ENCODE measurements around the gene EHMT1. TPM values are rescaled to one million over a fixed set of nuclear protein-coding genes. Genes with fewer than 3 reads are reported as not detected.

The EHMT1 gene
- polyA plus RNA-seq, 3 donors = 10.1 to 46.5 (median 15.0) TPM

- Histone ChIP-seq H3K27me3 (ENCODE audit: control insufficient read depth in 2 of 2, insufficient read depth in 2 of 2, low read length in 2 of 2) (no peaks in the 10 kb centered on the region), H3K27ac (ENCODE audit: low read depth in 1 of 2, low read length in 2 of 2) (peak overlapping the region; percentile 80 to 82), H3K9me3 (replicated peaks in 1 of 2; ENCODE audit: control insufficient read depth in 1 of 2, insufficient read depth in 1 of 2, low read length in 2 of 2) (no peaks in the 10 kb centered on the region), H3K9ac (ENCODE audit: insufficient read depth, low read length, poor library complexity, severe bottlenecking) (peak overlapping the region; percentile 79), H3K79me2 (ENCODE audit: insufficient read depth, low read length) (peaks cover 57% of the 10 kb centered on the region), H4K20me1 (ENCODE audit: insufficient read depth, low read length) (peaks cover 49% of the 10 kb centered on the region), H3K4me1 (ENCODE audit: control insufficient read depth in 1 of 2, insufficient read depth in 2 of 2, low read length in 2 of 2) (peaks cover 71 to 74% of the 10 kb centered on the region in 2 donors), H3K4me2 (replicated peaks; ENCODE audit: extremely low read depth, low read length, poor library complexity, severe bottlenecking) (peak overlapping the region; percentile 99), H3K36me3 (replicated peaks in 1 of 2; ENCODE audit: control insufficient read depth in 1 of 2, insufficient read depth in 2 of 2, low read length in 2 of 2) (no peaks in the 10 kb centered on the region), H2AFZ (ENCODE audit: insufficient read depth, low read depth, low read length, poor library complexity, severe bottlenecking) (no peak overlapping the region), H3K4me3 (replicated peaks in 1 of 3; ENCODE audit: low read depth in 2 of 3, low read length in 3 of 3) (peak overlapping the region; percentile 41 to 93 (median 74))
- peaks cover 4 to 13% of the 10 kb centered on the region in 2 donors for H3K36me3 Mint-ChIP-seq
- peak in 2 of 3 donors; percentile 25 to 48 for DNase-seq
- 18% methylated on average over 11 of the region's 13 CpGs for WGBS (ENCODE audit: insufficient coverage)
- H3K4me1 Mint-ChIP-seq = peaks cover 72% of the 10 kb centered on the region
- peak overlapping the region; percentile 82 to 95 (median 91) for H3K27ac Mint-ChIP-seq
- intact Hi-C loops (cut with micrococcal nuclease) = loop anchor here (1.0 to 10.0 kb wide), 4 partner anchors 12 to 142 kb away; partner anchors contain the start of genes MRPL41 (in 1 of the 2) and PNPLA7 (in 1 of the 2)
- H3K9me3 Mint-ChIP-seq = no peaks in the 10 kb centered on the region
- peaks cover 0 to 10% (median 6%) of the 10 kb centered on the region in 3 donors for H3K27me3 Mint-ChIP-seq (ENCODE audit: low read depth in 3 of 3)
- peak overlapping the region; percentile 86 to 96 for H3K4me3 Mint-ChIP-seq
- TF ChIP-seq CTCF (IDR thresholded peaks at IDR 0.05) = no peak
Observed at GRCh38 chr9:137606734-137607138, 12.1 kb upstream of the EHMT1 start.

GRCh38 chr9:137607141-137607857 lies 11.5 kb upstream of the EHMT1 start:
- 18% methylated on average over 17 of the region's 17 CpGs for WGBS (ENCODE audit: insufficient coverage)
- H3K4me1 ChIP-seq (ENCODE audit: control insufficient read depth in 1 of 2, insufficient read depth in 2 of 2, low read length in 2 of 2) = peaks cover 71 to 74% of the 10 kb centered on the region in 2 donors
- intact Hi-C loops (cut with micrococcal nuclease) = loop anchor here (2.0 to 10.0 kb wide), 3 partner anchors 18 to 142 kb away; partner anchors contain the start of genes MRPL41 (in 1 of the 2) and PNPLA7 (in 1 of the 2)

More at GRCh38 chr9:137607141-137607857, 11.5 kb upstream of the EHMT1 start:
- H3K9me3 Mint-ChIP-seq = no peaks in the 10 kb centered on the region
- H2AFZ ChIP-seq (ENCODE audit: insufficient read depth, low read depth, low read length, poor library complexity, severe bottlenecking) = no peak overlapping the region
- peaks cover 63% of the 10 kb centered on the region for H3K79me2 ChIP-seq (ENCODE audit: insufficient read depth, low read length)
- no peaks in the 10 kb centered on the region for H3K27me3 ChIP-seq (ENCODE audit: control insufficient read depth in 2 of 2, insufficient read depth in 2 of 2, low read length in 2 of 2)
- H3K4me2 ChIP-seq (replicated peaks; ENCODE audit: extremely low read depth, low read length, poor library complexity, severe bottlenecking) = peak overlapping the region; percentile 99
- no peak for TF ChIP-seq CTCF (IDR thresholded peaks at IDR 0.05)
- peaks cover 72% of the 10 kb centered on the region for H3K4me1 Mint-ChIP-seq
- H3K36me3 ChIP-seq (replicated peaks in 1 of 2; ENCODE audit: control insufficient read depth in 1 of 2, insufficient read depth in 2 of 2, low read length in 2 of 2) = peaks cover 0 to under 1% of the 10 kb centered on the region in 2 donors
- H3K4me3 Mint-ChIP-seq = peak overlapping the region; percentile 86 to 96
- peaks cover 55% of the 10 kb centered on the region for H4K20me1 ChIP-seq (ENCODE audit: insufficient read depth, low read length)
- H3K27ac Mint-ChIP-seq = peak overlapping the region; percentile 82 to 95 (median 93)
- peaks cover 0 to 10% (median 6%) of the 10 kb centered on the region in 3 donors for H3K27me3 Mint-ChIP-seq (ENCODE audit: low read depth in 3 of 3)
- peak overlapping the region; percentile 79 for H3K9ac ChIP-seq (ENCODE audit: insufficient read depth, low read length, poor library complexity, severe bottlenecking)
- peak; percentile 41 to 71 (median 43) for DNase-seq
- peak overlapping the region; percentile 80 to 82 for H3K27ac ChIP-seq (ENCODE audit: low read depth in 1 of 2, low read length in 2 of 2)
- H3K4me3 ChIP-seq (replicated peaks in 1 of 3; ENCODE audit: low read depth in 2 of 3, low read length in 3 of 3) = peak overlapping the region; percentile 41 to 93 (median 74)
- H3K36me3 Mint-ChIP-seq = peaks cover 4 to 13% of the 10 kb centered on the region in 2 donors
- no peaks in the 10 kb centered on the region for H3K9me3 ChIP-seq (replicated peaks in 1 of 2; ENCODE audit: control insufficient read depth in 1 of 2, insufficient read depth in 1 of 2, low read length in 2 of 2)
